HG03378 (cell line): ENCODE data around the gene CCDC106.

ENCODE experiments used
- ATAC-seq: cut with Tn5 transposase; IDR thresholded peaks from one replicate; pipeline ENCODE4 v1.9.1; 2021; ENCODE audit warnings: mild to moderate bottlenecking, moderate library complexity; ENCODE audit not compliant: unreplicated experiment

Gene CCDC106

DNA sequence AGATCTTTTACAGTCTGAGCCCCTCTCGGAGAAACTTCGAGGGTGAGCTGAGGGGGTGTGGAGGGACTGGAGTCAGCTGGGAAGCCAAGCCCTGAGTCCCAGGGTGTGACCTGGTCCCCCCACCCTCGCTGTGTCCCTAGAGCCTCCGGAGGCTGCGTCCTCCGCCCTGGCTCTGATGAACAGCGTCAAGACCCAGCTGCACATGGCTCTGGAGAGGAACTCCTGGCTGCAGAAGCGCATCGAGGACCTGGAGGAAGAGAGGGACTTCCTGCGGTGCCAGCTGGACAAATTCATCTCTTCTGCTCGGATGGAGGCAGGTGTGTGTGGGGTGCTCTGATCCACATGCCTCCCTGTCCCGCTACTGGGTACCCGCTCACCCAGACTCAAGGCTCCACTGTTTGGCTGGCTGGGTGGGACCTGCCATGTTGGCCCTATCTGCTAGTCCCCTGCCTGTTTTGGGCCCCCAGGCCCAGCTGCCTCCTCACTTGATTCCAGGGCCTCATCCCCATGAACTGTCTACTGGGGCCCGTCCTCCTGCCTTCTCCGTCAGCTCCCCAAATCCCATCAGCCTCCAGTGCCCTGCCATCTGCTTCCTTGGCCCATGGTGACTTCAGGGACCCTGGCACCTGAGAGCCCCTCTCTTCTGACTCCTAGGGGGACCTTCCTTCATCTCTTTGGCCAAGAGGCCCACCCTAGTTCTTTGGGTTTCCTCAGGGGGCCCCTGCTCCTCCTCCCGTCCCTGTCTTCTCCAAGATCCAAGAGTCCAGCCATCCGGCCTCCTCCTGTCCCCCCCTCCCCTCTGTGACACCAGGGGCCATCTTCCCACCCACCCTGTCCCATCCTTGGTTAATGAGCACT lies 1.5 kb downstream of the CCDC106 start:
- ATAC-seq, result no peak

DNA sequence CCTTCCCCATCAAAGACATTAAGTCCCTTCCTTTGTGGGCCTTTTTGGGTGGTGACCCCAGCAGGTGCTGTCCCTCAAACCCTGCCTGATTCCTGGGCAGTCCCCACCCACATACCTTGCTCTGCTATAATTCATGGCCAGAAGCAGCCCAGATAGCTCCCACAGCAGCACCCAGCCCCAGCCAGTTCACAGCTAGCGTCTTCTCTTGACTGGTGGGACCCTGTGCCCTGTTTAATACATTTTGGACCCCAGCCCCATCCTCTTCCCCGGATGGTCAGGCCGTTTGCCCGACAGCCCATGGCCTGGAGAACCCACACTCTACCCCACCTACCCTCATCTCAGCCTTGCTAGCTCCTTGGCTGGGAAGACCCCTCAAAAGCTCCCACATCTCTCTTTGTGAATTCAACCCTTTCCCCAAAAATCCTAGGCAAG lies 2.1 kb downstream of the CCDC106 start:
- ATAC-seq, result no peak

DNA sequence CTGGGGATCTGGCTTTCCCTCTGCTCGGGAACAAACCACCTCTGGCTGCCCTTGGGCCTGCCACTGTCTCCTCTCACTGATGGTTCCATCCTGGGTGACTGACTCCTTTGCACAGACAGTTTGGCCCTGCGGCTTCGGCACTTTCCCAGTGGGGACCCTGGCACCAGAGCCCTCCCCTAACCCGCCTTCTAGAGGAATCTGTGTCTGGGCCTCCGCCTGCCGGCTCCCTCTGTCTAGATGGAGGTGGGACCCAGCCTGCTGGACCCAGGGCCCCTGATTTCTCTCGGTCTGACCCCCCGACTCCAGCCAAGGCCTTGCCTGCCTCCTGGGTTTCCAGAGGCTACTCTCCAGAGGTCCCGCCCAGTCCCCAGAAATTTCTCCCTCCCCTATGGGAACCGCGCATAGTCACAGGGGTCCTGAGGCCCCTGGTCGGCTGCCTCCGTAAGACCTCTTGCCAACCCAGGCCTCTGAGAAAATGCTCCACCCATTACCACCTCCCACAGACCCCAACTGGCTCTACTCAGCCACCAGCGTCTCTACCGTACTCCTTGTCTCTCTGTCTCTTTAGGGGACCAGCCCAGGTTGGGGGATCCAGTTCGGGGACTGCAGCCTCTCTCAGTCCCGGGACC lies 2.7 kb downstream of the CCDC106 start:
- no peak for ATAC-seq

DNA sequence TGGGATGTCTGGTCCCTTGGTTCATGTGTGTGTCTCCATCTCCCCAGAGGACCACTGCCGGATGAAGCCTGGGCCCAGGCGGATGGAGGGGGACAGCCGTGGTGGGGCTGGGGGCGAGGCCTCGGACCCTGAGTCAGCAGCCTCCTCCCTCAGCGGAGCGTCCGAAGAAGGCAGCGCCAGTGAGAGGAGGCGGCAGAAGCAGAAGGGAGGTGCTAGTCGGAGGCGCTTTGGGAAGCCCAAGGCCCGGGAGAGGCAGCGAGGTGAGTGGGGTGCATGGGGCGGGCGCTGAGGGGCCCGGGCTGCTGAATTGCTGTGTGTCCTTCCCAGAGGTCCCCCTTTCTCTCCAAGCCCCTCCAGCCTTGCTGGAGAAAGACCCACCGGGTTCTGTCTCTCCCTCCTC lies 3.2 kb downstream of the CCDC106 start:
- no peak for ATAC-seq

GRCh38 chr19:55652311-55653128 lies 4.5 kb downstream of the CCDC106 start:
- no peak for ATAC-seq

- ATAC-seq, result peak; percentile 46
These were observed 5.8 kb downstream of the CCDC106 start for GRCh38 chr19:55653651-55654322.

GRCh38 chr19:55654323-55654867 lies 6.4 kb downstream of the CCDC106 start:
- ATAC-seq, result peak; percentile 56

DNA sequence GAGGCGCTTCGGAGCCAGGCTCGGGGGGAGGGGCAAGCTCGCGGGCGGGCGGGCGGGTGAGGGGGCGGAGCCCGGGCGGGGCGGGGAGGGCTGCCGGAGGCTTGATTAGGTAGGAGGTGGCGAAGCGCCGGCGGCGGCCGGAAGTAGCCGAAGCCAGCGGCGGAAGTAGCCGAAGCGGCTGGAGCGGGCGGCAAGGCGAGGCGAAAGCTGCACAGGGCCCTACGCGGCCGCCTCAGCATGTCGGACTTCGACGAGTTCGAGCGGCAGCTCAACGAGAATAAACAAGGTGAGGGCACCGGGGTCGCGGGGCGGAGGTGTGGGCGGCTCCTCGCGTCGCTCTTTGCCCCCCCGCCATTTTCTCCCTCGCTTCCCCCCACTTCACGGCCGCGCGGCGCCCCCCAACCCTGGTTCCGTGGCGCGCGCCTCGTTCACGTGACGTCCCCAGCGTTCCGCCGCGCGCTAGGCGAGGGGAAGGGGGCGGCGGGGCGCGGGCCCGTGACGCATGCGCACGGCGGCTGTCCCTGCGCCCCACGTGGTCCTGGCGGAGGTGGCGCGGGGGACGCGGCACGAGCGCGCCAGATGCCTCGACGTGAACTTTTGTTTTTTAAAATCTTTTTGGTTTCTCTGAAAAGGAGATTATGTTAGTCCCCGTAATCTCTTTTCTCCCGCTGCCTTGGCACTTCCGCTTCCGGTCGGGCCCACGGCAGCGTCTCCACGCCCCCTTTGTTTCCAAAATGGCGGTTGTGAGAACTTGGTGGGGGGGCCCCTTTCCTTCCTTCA lies 7.0 kb downstream of the CCDC106 start, which contains the start of gene U2AF2:
Gene U2AF2, plus strand, starts transcription at position 168 of the 780 bp plus-strand sequence. Its CDS starts 70 bp downstream, at position 238.
- peak; percentile 27 for ATAC-seq

DNA sequence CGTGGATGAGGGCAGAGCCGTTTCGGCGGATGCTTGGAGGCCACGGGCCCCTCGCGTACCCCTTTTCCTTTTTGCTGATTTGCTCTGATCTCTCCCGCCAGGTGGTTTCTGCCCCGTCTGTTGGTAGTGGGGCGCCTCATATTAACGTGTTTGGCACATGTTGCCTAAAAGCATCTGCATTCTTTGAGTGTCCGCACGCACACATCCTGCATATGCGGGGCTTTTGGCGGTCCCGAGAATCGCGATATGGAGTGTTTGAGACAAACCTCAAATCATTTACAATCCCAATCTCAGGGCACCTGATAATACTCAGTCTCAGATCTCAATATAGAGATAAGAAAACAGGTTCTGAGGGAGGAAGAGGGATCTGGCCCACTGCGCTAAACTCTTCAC lies 7.6 kb downstream of the CCDC106 start:
- ATAC-seq, result no peak

DNA sequence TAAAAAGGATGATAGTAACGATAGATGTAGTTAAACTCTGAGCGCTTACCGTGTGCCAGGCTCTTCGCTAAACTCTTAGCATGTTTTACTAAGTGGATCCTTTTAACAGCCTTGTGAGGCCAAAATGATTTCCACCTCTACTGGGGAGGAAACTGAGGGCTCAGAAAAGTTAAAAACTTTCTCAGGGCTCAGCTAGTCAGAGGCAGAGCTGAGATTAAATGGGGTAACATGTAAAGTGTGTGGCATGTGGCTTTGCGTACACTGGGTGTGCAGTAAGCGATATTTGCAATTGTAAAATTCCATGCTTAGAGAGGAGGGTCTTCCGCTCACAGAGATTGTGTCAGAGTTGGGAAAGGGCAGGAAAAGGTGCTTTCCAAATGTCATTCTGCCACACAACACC lies 8.5 kb downstream of the CCDC106 start:
- no peak for ATAC-seq

DNA sequence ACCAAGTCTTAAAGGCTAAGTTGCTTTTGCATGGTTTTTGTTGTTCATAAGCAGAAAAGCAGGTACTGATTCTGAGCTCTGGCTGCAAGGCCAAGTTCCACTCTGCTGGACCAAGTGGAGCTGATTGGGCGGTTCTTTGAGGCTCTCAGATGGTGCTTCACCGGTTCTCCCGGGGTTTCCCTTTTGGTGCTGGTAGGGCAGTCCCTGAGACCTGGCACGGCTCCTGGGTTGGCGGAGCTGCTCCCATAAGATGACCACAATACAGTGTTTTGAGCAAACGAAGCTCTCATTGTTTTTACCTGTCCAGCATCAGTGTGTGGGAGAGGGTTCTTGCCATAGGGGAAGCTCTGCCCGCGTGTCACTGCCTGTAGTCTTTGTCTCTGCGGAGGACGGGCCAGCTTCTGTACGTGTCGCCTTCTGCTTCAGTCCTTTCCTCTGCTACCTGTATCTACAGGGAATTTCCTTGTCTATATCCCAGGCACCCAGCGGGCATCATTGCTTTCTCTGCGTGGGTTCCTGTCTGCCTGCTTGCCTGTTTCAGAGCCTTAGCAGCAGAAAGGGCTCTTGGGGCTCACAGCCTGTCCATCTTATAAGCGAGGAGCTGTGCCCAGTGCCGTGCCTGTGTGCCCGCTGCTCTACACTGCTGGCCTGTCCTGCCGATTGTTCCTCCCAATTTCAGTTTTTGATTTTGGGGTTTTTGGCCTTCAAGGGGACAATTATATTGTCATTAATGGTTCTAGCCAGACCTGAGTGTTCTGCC lies 9.2 kb downstream of the CCDC106 start:
- no peak for ATAC-seq

DNA sequence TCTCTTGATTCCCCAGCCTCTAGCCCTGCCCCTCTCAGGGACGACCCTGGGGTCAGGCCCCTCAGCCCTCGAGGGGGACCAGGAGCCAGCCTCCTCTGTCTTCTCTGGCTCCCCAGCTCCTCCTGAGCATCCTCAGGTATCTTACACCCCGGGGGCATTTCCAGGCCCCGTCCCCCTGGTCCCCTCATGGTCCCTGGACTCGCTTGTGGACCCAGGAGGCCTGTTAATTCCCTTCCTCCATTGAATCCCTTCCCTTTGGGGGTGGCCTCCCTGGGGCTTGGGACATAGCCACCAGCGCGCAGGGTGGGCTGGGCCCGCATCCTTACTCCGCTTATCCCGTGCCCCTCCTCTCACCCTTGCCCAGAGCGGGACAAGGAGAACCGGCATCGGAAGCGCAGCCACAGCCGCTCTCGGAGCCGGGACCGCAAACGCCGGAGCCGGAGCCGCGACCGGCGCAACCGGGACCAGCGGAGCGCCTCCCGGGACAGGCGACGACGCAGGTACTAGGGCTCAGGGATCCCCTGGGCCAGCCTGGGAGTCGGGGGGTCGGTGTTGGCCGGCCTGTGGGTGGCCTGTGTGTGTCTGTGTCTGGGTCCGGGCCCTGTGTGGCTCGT lies 10.9 kb downstream of the CCDC106 start:
- ATAC-seq, result no peak

DNA sequence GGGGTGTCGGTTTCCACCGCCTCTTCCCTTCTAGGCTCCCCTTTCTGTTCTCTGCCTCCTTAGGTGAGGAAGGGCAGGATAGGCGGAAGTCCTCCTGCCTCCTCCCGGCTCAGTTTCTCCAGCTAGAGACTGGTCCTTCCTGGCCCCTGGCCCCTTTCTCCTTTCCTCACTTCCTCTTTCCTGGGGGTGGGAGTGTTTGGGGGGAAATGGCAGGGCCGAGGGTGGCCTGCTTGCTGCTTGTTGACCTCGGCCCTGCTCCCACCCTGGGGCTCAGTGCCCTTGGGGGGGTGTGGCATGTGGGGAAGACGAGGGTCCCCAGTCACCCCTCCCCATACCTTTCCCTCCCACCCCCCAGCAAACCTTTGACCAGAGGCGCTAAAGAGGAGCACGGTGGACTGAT lies 11.8 kb downstream of the CCDC106 start:
- no peak for ATAC-seq

DNA sequence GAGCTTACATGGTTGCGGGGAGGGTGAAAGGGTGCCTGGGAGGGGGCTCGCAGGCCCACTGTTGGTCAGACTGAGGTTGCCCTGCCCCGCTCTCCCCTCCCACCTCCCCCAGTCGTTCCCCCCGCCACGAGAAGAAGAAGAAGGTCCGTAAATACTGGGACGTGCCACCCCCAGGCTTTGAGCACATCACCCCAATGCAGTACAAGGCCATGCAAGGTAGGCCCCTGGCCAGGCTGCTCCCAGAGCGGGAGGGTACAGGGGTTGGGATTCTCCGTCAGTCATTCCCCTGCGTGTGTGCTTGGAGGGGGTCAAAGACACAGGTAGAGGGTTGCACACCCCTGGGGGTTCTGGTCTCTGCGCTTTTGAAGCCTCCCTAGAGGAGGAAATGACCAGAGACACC lies 12.4 kb downstream of the CCDC106 start:
- ATAC-seq, result no peak

DNA sequence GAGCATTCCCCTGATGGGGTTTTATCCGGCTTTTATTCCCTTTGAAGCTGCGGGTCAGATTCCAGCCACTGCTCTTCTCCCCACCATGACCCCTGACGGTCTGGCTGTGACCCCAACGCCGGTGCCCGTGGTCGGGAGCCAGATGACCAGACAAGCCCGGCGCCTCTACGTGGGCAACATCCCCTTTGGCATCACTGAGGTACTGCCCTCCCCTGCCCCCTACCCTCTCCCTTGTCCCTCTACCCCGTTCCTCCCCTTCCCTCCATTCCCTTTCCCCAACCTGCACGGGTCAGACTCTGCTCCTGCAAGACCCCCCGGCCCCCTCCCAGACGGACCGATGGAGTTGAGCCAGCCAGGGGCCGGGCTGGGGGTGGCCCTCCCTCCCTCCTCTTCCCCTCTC lies 13.0 kb downstream of the CCDC106 start:
- no peak for ATAC-seq

GRCh38 chr19:55661826-55662225 lies 13.8 kb downstream of the CCDC106 start:
- no peak for ATAC-seq

DNA sequence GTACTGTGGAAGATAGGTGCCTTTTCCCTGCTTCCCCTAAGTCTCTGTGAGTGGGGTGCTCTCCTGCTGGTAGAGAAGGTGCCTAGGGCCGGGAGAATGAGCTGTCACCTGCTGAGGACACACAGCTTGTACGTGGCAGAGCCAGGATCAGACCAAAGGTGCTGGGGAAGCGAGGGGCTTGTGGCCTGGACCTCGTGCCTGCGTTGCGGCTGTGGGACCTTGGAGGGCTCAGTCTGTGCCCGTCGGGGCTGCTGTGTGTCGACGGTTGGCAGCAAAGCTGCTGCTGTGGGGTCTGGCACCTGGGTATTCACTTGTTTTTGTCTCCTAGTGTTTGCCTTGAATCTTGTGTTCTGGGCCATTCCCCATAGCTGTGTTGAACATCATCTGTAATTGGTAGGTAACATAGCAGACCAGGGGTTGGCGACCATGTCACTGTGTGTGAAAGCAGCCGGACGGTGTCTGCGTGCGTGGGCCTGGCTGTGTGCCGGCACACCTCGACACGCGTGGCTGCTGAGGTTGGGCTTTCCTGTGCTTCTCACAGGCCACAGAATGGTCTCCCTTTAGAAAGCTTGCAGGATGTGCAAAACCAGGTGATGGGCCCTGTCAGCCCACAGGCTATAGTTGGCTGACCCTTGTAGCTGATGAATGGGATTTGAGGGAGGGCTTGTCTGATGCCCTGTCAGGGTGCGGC lies 16.0 kb downstream of the CCDC106 start:
- no peak for ATAC-seq

- no peak for ATAC-seq
These were observed 18.5 kb downstream of the CCDC106 start for GRCh38 chr19:55666343-55667005.
